ENCODE data around the gene NCEH1. TPM values are rescaled to one million over a fixed set of nuclear protein-coding genes. Genes with fewer than 3 reads are reported as not detected.
"Not testable (repeated sequence)": the region's sequence is repeated elsewhere in the genome, so short reads cannot be mapped to it uniquely, and the experiment has no call there.

Gene NCEH1
- total RNA-seq, 1 experiment from 2014 or later: 50.2 TPM

- no peak for DNase-seq (ENCODE audit: extremely low read depth, low read depth)
Observed at GRCh38 chr3:172679599-172679998, 31.3 kb downstream of the NCEH1 start.

GRCh38 chr3:172678068-172678467 is 32.8 kb downstream of the NCEH1 start:
- no peak for DNase-seq (ENCODE audit: extremely low read depth, low read depth)

DNA sequence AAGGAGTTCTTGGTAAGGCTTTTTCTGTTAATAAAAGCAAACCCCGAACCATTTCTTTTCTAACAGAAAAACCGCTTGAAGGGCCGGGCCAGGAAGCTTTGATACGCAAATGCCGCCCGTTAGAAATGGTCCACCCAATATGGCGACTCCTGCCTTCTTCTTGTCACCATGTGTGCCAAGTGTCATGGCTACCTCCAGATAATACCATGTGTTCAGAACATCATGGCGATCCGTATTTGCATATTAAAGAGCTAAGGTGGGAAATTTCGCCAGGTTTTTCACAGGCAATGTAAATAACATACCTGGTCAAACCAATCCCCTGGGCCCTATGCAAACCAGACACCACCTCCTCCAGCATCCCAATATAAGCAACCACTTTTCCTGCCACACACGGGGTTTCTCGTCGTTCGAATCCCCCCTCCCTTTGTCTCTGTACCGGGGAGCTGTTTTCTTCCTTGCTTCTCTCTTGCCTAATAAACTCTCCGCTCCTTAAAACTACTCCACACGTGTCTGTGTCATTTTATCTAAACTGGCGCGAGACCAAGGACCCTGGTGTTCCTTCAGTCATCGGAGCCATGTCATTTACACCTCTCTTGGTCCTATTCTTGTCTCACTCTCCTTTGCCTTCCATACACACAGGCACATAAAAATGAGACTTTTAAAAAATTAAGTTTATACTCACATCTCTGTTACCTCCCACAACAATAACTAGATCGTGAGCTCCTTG is 34.5 kb downstream of the NCEH1 start:
- no peak for DNase-seq (ENCODE audit: extremely low read depth, low read depth)

DNA sequence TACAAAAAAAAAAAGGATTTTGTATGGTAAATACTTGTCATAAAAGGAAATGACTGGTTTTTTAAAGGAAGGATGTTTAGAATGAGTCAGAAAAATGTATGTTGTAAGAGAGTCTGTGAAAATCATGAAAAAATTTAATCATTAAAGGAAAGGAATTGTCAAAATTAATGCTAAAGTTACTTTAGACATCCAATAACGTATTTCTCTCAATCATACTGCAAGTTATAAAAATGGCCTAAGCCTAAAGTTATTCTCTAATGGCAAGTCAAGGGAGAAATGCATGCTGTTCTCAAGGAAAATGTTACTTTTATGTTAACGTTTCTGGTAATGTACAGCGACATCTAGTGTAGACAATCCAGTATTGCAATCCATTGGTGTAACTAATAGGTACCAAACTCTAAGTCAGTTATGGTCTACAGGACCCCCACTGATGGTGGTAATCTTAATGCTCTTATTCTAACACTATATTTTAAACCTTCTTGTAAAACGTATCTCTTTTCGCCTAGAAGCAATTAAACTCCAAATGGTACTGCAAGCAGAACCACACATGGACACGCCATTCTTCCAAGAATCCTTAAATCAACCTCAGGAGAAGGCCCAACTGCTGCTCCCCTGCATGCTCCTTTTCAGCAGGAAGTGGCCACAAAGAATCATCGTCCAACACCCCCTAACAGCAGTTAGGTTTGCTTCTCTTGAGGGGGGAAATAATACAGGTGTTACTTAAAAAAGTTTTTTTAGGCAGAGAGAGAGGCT is 35.2 kb downstream of the NCEH1 start:
- DNase-seq (ENCODE audit: extremely low read depth, low read depth): peak; percentile 46

DNA sequence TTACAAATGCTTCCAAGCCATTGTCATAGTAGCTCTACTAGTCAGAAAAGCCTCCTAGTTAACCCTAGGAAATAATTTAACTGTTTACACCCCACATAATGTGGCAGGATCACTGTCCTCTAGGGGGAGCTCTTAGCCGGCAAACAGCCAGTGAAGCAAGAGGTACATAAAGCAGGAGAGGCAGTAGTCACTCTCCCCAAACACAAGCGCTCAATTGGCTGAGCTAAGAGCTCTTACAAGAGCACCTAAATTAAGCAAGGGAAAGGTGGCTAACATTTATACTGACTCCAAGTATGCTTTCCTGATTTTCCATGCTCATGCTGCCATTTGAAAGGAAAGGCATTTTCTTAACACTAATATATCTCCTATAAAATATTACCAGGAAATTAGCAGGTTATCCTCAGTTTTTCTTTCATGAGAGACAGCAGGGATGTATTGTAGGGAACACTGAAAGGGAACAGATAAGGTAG is 37.6 kb downstream of the NCEH1 start:
- peak; percentile 79 for DNase-seq (ENCODE audit: extremely low read depth, low read depth)

GRCh38 chr3:172669021-172669420 is 41.8 kb downstream of the NCEH1 start:
- DNase-seq (ENCODE audit: extremely low read depth, low read depth): no peak

DNA sequence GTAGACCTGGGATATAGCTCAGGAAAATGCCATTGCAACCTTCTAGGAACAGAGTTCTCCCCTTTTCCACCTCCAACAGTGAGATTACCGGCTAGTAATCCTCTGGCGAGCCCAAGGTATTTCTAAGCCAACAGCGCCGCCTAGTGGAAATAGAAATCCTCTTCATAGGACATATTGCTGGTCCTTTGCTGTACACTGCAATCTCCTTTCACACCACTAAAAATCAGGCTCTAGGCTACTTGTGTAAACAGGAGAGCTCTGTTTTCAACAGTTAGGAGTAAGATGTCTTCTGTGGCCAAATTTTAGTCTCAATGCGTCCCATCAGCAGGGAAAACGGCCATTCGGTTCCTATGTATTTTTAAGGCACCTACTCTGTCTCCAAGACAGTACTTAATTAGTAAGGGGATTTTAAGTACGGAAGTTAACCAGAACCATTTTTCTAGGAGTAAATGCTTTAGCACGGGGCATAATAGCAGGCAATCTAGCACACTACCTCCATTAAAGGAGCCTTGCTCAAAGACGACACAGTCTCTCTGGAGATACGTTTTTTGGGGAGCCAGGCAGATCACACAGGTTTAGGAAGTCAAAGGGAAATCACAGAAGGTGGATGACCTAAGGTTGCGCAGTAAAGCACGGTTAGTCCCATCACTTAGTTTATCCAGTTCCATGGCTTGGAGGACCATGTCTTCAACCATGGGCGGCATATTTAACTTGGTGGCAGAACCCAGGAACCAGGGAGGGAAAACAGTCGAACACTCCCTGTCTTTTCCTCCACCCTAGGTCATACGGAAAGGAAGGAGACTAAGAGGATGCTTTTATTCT is 43.8 kb downstream of the NCEH1 start:
- peak; percentile 80 for DNase-seq (ENCODE audit: extremely low read depth, low read depth)

- no peak for DNase-seq (ENCODE audit: extremely low read depth, low read depth)
Observed at GRCh38 chr3:172666181-172666872, 44.5 kb downstream of the NCEH1 start.

- not testable (repeated sequence) for DNase-seq (ENCODE audit: extremely low read depth, low read depth)
Observed at GRCh38 chr3:172665510-172665909, 45.4 kb downstream of the NCEH1 start.

DNA sequence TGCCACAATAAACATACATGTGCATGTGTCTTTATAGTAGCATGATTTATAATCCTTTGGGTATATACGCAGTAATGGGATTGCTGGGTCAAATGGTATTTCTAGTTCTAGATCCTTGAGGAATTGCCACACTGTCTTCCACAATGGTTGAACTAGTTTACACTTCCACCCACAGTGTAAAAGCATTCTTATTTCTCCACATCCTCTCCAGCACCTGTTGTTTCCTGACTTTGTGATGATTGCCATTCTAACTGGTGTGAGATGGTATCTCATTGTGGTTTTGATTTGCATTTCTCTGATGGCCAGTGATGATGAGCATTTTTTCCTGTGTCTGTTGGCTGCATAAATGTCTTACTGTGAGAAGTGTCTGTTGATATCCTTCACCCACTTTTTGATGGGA is 50.4 kb downstream of the NCEH1 start:
- DNase-seq (ENCODE audit: extremely low read depth, low read depth): not testable (repeated sequence)

DNA sequence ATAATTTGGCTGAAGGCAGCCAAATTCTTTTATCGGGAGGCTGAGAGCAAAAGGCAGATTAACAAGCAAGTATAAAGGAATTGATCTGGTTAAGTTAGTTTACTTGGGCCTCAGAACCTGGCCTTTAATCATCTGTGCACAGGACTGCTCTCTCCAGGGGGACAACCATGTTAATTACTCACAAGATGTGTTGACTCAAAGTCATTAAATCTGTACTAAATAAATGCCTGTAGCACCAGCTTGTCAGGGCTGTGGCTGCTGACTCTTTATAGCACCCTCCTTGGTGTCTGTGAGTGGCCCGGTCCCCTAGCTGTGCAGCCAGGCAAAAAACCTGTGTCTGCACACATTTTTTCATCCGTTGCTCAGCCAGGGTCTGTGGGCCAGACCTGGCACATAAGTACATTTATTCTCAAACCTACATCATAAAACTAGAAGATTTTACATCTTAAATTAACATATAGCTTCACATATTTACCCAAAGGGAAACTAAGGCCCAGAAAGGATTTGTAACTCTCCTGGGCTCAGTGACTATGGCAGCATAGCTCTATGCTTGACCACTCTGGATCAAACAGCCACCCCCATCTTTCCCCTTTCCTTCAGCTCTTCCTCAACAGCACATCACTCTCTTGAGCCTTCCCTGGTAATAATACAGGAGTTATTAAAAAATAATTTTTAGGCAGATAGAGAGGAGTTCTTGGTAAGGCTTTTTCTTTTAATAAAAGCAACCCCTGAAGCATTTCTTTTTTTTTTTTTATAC is 51.4 kb downstream of the NCEH1 start:
- DNase-seq (ENCODE audit: extremely low read depth, low read depth): no peak

GRCh38 chr3:172658344-172659245 is 52.3 kb downstream of the NCEH1 start:
- DNase-seq (ENCODE audit: extremely low read depth, low read depth): peak; percentile 48

DNA sequence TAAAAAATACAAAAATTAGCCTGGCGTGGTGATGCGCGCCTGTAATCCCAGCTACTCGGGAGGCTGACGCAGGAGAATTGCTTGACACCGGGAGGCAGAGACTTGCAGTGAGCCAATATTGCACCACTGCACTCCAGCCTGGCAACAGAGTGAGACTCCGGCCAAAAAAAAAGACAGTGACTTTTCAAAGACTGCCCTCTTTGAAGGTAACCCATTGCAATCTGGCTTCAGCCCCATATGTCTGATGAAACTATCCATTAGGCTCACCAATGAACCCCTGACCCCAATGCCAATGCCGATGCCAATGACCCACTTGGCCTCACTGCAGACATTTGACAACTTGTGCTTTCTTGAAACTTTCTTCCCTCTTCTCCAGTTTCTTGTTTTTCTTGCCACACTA is 54.3 kb downstream of the NCEH1 start:
- no peak for DNase-seq (ENCODE audit: extremely low read depth, low read depth)

GRCh38 chr3:172655388-172655787 is 55.5 kb downstream of the NCEH1 start:
- DNase-seq (ENCODE audit: extremely low read depth, low read depth): no peak

- no peak for DNase-seq (ENCODE audit: extremely low read depth, low read depth)
Observed at GRCh38 chr3:172654470-172654869, 56.4 kb downstream of the NCEH1 start.

GRCh38 chr3:172653004-172653572 is 57.8 kb downstream of the NCEH1 start:
- no peak for DNase-seq (ENCODE audit: extremely low read depth, low read depth)

DNA sequence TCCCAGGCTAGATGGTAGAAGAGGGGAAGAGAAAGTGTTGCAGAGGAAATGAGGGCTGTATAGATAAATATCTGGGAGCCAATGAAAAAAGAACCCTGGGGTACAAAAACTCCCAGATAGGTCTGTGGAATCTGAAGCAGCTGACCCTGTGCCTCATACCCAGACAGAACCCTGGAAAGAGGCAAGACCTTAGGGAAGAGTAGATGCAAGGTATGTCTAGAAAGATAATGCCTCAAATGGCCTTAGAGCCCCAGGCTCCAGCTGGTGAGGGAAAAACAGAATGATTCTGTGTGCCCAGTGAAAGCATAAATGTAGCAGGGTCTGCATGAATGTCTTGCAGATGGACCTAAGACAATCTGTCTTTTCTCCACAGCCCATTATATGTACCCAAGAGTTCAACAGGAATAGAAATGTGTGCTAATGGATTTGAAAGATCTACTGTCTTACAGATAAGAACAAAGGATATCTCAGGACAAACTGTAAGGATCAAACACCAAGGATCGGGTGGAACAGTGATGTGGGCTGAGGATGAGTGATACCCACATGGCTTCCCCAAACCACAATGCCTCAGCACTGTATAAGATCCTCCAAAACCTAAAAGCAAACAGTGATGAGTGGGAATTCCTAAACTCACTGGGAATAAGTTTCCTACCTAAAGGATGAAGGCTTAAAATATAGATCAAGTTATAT is 58.8 kb downstream of the NCEH1 start:
- DNase-seq (ENCODE audit: extremely low read depth, low read depth): no peak

- DNase-seq (ENCODE audit: extremely low read depth, low read depth): no peak
Observed at GRCh38 chr3:172649987-172650386, 60.9 kb downstream of the NCEH1 start.

All from NCI-H460 (cell line).